Transverse colon (tissue), 4 donors: Measurements from ENCODE around the gene SLC37A4. TPM values are rescaled to one million over a fixed set of nuclear protein-coding genes. Genes with fewer than 3 reads are reported as not detected.

Source experiments
- DNase-seq: peaks from one replicate; pipeline ENCODE4 v3.0.0-alpha.2; 2019
- H3K27ac ChIP-seq, 4 donors: fragments of 200-600 bp; sonication (generic); 2 replicates each; pipeline ENCODE4 v1.5.1; 2016 to 2018; ENCODE audit warnings: inconsistent platforms in 4 of 4
- H3K27me3 ChIP-seq: fragments of 200-600 bp; sonication (generic); 2 replicates; pipeline ENCODE4 v1.5.1; 2017; ENCODE audit warnings: inconsistent platforms
- H3K36me3 ChIP-seq, 4 donors: fragments of 200-600 bp; sonication (generic); 2 replicates each; pipeline ENCODE4 v1.5.1; 2017 to 2019; ENCODE audit warnings: inconsistent platforms in 4 of 4
- H3K4me1 ChIP-seq, 4 donors: fragments of 200-600 bp; sonication (generic); 2 replicates each; pipeline ENCODE4 v1.5.1; 2017 to 2020; ENCODE audit warnings: inconsistent platforms in 4 of 4
- H3K4me3 ChIP-seq, 4 donors: fragments of 200-600 bp; sonication (generic); 1 replicate in 1 of 4; 2 replicates in 3 of 4; pipeline versions ENCODE4 v1.5.1 to v1.6.1; 2017 to 2019; ENCODE audit warnings: inconsistent platforms in 4 of 4
- H3K9me3 ChIP-seq, 2 donors: fragments of 200-600 bp; sonication (generic); 2 replicates each; pipeline ENCODE4 v1.5.1; 2017 to 2019; ENCODE audit warnings: inconsistent platforms in 2 of 2
- EP300 ChIP-seq: sonication (generic); formaldehyde crosslinking; IDR thresholded peaks from one replicate; pipeline ENCODE4 v1.6.1; 2017; ENCODE audit warnings: antibody characterized with exemption, low read depth
- POLR2A ChIP-seq: fragments of 450-650 bp; IDR thresholded peaks from one replicate; pipeline ENCODE4 v1.6.1; 2016; ENCODE audit warnings: antibody characterized with exemption, mild to moderate bottlenecking, moderate library complexity
- POLR2AphosphoS5 ChIP-seq, 3 donors: sonication (generic); formaldehyde crosslinking; IDR thresholded peaks; one replicate each; pipeline ENCODE4 v1.6.1; 2016; ENCODE audit warnings: antibody characterized with exemption in 3 of 3
- WGBS, 2 donors: methylation state at CpG; one replicate each; pipeline ENCODE4 v1.1.5; 2018; ENCODE audit warnings: low coverage in 1 of 2; 5-methylcytosine and 5-hydroxymethylcytosine counted together
- in situ Hi-C, 4 donors: fragments of 200-750 bp; cut with MboI; loops; one replicate each; pipeline versions ENCODE4 v1.15.0 to v1.15.1; 2017; ENCODE audit warnings: low sequenced_read_pairs in 3 of 4, low pct_ligation_motif_present in 1 of 4, low pct_unique_long_range_greater_than_20kb in 1 of 4
- intact Hi-C: fragments of 100-400 bp; cut with DNase I; formaldehyde crosslinking; loops from one replicate; pipeline ENCODE4 v1.15.1; 2023; ENCODE audit warnings: low total_unique reads
- total RNA-seq, 4 donors: library from RNA; depleted of rRNA; stranded (reverse); fragments of >200 nt; gene quantifications; one replicate each; pipeline ENCODE4 v1.1.0, GENCODE V29; 2016
- TF ChIP-seq, protein P1 (sequence below), 5 experiments: fragments of 200-600 bp in 3 of 5; fragments of 450-650 bp in 2 of 5; sonication (generic) in 3 of 5; IDR thresholded peaks; 1 replicate in 2 of 5; 2 replicates in 3 of 5; pipeline ENCODE4 v1.5.1; 2016 to 2017; ENCODE audit warnings: antibody characterized with exemption in 5 of 5, inconsistent platforms in 3 of 5, mild to moderate bottlenecking in 2 of 5, moderate library complexity in 1 of 5

Gene SLC37A4
- total RNA-seq, 4 donors from 2014 or later = 34.0 to 88.3 (median 81.2) TPM

DNA sequence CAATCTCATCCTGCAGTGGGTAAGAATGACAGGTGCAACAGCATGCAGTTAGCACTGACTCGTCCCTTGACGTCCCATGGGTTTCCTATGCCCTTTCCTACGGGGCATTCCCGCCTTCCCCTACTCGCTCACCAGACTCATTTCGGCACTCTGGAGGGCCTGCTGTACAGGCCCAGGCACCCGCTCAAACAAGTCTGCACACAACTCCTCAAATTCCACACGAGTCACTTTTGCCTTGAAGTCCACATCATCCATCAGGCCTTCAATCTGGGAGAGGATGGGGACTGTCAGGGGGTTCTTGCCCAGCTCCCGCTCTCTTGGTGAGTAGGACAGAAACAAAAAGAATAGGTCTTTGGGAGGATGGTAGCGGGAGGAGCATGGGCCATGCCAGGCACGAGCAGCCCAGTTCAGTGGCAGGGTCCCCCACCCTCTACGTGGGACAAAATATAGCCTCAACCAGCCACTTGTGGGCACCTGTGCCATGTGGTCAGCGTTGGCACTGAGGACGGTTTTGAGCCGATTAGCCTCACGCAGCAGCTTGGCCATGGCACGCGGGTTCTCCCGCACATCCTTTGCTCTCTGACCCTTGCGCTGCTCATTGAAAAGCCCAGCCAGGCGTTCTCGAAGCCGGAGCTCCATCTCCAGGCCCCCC is 21.6 kb upstream of the SLC37A4 start:
- H3K27ac ChIP-seq = no peak overlapping the region
- H3K27me3 ChIP-seq = no peaks in the 10 kb centered on the region
- WGBS, 2 donors = 86 to 92% methylated on average over 9 to 23 of the region's 23 CpGs
- in situ Hi-C loops = no loop called here
- TF ChIP-seq POLR2A (no peak), POLR2AphosphoS5 (IDR thresholded peaks at IDR 0.05) (no peak)
- TF ChIP-seq, protein P1, sequence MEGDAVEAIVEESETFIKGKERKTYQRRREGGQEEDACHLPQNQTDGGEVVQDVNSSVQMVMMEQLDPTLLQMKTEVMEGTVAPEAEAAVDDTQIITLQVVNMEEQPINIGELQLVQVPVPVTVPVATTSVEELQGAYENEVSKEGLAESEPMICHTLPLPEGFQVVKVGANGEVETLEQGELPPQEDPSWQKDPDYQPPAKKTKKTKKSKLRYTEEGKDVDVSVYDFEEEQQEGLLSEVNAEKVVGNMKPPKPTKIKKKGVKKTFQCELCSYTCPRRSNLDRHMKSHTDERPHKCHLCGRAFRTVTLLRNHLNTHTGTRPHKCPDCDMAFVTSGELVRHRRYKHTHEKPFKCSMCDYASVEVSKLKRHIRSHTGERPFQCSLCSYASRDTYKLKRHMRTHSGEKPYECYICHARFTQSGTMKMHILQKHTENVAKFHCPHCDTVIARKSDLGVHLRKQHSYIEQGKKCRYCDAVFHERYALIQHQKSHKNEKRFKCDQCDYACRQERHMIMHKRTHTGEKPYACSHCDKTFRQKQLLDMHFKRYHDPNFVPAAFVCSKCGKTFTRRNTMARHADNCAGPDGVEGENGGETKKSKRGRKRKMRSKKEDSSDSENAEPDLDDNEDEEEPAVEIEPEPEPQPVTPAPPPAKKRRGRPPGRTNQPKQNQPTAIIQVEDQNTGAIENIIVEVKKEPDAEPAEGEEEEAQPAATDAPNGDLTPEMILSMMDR (IDR thresholded peaks at IDR 0.05) = no peak
- intact Hi-C loops = no loop called here
- H3K9me3 ChIP-seq = no peaks in the 10 kb centered on the region
- peaks cover 0 to 64% (median 23%) of the 10 kb centered on the region in 4 donors for H3K36me3 ChIP-seq
- no peak overlapping the region for H3K4me3 ChIP-seq
- H3K4me1 ChIP-seq = peaks cover 0 to 13% (median 11%) of the 10 kb centered on the region in 4 donors
- DNase-seq = no peak

DNA sequence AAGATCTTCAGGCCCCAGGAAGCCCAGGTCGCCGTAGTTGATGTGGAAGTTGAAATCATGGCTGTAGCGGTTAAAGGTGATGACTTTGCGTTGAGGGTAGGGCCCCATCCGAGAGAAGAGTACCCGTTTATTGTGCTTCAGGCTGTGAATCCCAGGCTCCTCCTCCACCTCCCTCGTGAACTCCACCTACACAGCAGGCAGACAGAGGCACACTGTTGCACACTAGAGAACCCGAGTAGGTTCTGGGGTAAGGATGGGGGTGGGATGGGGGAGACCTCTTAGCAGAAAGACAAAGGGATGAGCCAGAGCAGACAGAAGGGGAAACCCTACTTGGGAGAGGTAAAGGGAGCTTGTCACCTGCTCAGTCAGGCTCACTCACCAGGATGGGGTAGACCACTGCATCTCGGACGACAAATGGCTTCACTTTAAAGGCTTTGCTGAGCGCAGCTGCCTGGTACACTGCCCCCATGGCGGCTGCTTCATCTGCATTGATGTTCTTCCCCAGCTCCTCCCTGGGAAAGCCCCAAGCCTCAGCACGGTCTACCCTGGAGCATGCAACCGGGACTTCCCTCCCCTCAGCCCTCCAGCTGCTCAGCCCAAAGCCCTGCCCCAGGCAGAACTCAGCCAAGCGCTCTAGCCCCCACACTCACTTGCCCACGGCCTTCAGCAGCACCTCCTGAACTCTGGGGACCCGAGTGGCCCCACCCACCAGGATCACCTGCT is 20.9 kb upstream of the SLC37A4 start:
- Histone ChIP-seq H3K9me3 (no peaks in the 10 kb centered on the region), H3K36me3 (peaks cover 0 to 71% (median 27%) of the 10 kb centered on the region in 4 donors), H3K27ac (no peak overlapping the region), H3K4me1 (peaks cover 0 to 13% (median 10%) of the 10 kb centered on the region in 4 donors), H3K27me3 (no peaks in the 10 kb centered on the region), H3K4me3 (no peak overlapping the region)
- no peak for TF ChIP-seq EP300
- TF ChIP-seq, protein P1 (IDR thresholded peaks at IDR 0.05) = no peak
- no peak for TF ChIP-seq POLR2AphosphoS5 (IDR thresholded peaks at IDR 0.05)
- intact Hi-C loops = no loop called here
- DNase-seq = no peak
- in situ Hi-C loops = no loop called here
- 87% methylated on average over 7 to 17 of the region's 17 CpGs for WGBS, 2 donors

DNA sequence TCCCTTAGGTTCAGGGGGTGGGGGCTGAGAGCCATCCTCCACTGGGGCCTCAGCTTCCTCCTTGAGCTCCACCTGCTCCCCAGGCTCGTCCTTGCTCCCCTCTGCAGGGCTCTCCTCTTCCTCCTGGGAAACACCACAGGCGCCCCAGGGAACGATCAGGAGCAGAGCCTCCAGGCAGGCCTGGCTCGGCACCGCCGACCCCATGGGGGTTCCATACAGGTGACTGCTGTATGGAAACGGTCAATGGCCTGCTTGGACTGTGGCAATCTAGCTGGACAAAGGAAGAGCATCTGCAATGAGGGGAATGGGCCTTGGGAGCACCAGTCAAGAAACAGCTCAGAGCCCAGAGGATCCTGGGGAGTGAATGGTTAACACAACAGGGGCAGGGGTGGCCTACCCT is 18.4 kb upstream of the SLC37A4 start:
- 87% methylated on average over 7 of the region's 7 CpGs; no CpG with 5 or more reads in 1 of the 2 donors for WGBS, 2 donors

DNA sequence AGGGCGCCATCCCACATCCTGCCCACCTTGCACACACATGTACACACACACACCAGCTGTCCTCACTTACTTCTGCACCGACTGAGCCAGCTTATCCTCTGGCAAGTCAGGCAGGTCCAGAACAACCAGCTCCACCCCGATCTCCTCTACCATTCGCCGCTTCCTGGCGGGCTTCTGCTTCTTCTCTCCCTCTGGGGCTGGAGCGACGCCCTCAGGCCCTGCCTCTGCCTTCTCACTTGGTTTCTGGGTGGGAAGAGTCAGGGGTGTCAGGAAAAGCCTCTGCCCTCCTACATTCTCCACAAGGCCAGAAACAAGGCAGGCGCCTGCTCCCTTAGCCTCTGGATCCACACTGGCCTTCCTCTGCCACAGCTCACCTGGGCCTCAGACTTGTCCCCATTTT is 18.0 kb upstream of the SLC37A4 start:
- Histone ChIP-seq H3K36me3 (peaks cover 0 to 70% (median 25%) of the 10 kb centered on the region in 4 donors), H3K4me3 (no peak overlapping the region), H3K27me3 (no peaks in the 10 kb centered on the region), H3K9me3 (no peaks in the 10 kb centered on the region), H3K27ac (no peak overlapping the region), H3K4me1 (no peaks in the 10 kb centered on the region)
- TF ChIP-seq POLR2A = no peak
- TF ChIP-seq, protein P1 (IDR thresholded peaks at IDR 0.05) = no peak
- TF ChIP-seq EP300 = no peak
- TF ChIP-seq POLR2AphosphoS5 (IDR thresholded peaks at IDR 0.05) = no peak
- WGBS, 2 donors = 91 to 94% methylated on average over 7 to 9 of the region's 9 CpGs
- in situ Hi-C loops (no loop called here), intact Hi-C loops (no loop called here)
- DNase-seq = no peak

More for the DNA sequence above, 18.4 kb upstream of the SLC37A4 start:
- Histone ChIP-seq H3K4me3 (no peak overlapping the region), H3K9me3 (no peaks in the 10 kb centered on the region), H3K36me3 (peaks cover 0 to 73% (median 28%) of the 10 kb centered on the region in 4 donors), H3K27ac (no peak overlapping the region), H3K27me3 (no peaks in the 10 kb centered on the region), H3K4me1 (no peaks in the 10 kb centered on the region)
- intact Hi-C loops (no loop called here), in situ Hi-C loops (no loop called here)
- DNase-seq = no peak
- no peak for TF ChIP-seq POLR2AphosphoS5 (IDR thresholded peaks at IDR 0.05)
- TF ChIP-seq EP300 = no peak
- no peak for TF ChIP-seq POLR2A
- TF ChIP-seq, protein P1 (IDR thresholded peaks at IDR 0.05) = no peak
